HG02798 (cell line): ENCODE results near the gene UGT2B7.
"Not testable (repeated sequence)": the region's sequence is repeated elsewhere in the genome, so short reads cannot be mapped to it uniquely, and the experiment has no call there.

ENCODE experiments used
- ATAC-seq: cut with Tn5 transposase; IDR thresholded peaks from one replicate; pipeline ENCODE4 v1.9.1; 2021; ENCODE audit warnings: mild to moderate bottlenecking; ENCODE audit not compliant: unreplicated experiment, poor library complexity

The UGT2B7 gene

DNA sequence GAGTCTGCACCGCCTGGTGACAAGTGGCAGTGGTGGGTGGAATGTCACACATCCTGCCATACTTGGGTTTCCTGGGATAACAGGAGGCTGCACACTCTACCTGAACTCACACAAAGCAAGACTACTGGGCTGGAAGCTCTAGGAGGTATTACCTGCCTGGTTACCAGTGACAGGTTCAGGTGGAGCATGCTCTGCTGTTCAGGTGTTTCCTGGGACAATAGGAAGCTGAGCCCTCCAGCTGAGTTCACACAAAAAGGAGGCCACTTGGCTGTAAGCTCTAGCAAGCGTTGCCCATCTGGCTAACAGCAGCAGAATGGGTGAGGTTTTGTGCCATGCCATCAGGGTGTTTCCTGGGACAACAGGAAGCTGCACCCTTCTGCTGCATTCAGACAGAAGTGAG, 17.4 kb upstream of the UGT2B7 start:
- no peak for ATAC-seq

DNA sequence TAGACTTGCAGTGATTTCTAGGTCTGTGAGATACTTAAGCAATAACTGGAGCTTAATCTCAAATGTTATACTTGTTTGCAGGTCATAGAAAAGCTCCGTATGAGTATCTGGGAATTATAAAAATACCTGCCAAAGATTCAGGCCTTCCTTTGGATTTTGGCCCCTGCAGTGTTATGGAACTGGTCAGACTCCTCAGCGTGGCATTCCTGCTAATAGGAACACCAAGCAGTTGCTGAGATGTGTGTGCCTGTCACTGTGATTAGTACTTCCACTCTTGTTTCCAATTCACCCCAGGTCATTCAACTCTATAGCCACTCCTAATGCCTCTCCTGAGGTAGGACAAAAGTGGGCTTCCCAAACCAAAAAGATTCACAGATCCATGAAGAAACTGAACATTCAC, 7.8 kb upstream of the UGT2B7 start:
- no peak for ATAC-seq

DNA sequence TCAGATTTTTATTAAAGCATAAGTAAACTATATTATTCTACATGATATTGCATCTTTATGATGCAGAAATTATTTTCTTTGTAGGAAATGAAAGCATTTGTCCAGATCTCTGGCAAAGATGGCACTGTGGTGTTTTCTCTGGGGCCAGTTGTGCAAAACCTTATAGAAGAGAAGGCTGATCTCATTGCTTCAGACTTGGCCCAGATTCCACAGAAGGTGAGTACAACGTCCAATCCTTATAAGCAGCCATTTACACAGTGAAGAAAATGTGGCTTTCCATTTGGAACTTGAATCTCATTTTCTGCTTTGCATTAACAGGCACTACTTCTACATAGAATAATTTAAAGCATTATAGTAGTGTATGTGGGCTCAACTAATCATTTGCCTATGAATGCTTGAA, 6.9 kb upstream of the UGT2B7 start:
- ATAC-seq = no peak

DNA sequence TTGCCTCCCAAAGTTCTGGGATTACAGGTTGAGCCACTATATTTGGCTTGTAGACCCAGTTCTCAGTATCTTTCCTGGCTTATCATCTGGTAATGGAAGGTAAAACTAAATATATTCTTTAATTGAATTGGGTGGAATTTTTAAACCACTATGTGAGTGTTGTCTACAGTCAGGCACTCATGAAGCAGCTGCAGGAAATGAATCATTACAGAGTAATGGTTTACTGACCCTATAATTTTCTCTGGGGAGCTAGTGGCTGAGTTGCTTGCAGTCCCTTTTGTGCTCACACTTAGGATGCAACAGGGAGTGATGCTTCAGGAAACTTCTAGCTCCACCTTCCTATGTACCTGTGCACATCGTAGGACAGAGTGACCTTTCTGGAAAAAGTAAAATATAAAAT, 4.1 kb upstream of the UGT2B7 start:
- no peak for ATAC-seq

DNA sequence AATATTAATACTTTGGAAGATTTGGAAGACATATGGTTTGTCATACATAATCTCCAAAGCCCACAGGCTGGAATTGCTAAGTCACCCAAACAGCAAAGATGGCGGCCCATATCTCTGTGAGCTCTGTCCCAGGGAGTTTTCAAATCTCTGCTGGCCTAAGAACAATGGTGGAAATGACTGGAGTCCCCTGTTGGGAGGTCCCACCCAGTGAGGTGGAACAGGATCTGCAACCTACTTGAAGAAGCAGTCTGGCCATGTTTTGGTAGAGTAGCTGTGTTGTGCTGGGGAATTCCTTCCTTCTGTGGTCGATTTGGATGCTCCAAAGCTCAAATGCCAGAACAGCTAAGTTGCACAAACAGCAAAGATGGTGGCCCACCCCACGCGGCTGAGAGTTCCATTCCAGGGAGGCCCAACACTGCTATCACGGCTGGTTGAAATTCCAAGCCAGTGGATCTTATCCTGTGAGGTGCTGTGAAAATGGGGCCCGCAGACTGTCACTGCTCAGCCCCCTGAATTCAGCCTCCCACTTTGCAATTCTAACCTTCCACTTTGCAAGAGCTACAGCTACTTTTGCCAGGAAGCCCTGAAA, 3.2 kb upstream of the UGT2B7 start:
- ATAC-seq = no peak

DNA sequence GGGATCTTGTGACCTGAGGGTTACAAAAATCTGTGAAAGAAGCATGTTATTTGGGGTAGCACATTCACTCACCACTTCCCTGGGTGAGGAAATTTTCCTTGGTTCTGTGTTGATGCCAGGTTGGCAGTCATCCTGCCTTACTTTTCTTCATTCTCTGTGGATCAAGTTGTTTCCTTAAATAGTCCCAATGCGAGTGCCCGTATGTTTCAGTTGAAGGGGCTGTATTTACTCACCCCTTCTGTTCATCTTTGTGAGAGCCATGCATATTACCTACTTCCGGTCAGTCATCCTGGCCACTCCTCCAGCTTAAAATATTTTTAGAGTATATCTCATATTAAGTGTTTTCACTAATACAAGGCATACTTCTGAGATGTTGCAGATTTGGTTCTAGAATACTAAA, 2.6 kb upstream of the UGT2B7 start:
- no peak for ATAC-seq

DNA sequence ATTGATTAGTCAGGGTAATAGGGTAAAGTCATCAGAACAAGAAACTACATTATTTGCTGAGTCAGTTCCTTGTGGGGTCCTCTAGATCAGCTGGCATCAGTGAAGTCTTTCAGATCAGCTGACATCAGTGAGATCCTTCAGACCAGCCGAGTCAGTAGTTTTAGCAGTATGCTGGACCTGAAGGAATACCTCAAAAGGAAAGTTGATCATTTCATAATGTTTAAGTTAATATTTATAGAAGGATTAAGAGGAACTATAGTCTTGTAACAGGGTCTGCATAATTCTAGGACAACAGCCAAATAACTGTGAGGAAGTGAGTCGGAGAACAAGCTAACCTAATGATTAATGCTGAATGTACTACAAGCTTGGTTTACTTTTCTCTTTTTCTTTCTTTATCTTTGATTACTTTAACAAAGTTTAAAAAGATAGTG, 958 bp upstream of the UGT2B7 start:
- no peak for ATAC-seq

DNA sequence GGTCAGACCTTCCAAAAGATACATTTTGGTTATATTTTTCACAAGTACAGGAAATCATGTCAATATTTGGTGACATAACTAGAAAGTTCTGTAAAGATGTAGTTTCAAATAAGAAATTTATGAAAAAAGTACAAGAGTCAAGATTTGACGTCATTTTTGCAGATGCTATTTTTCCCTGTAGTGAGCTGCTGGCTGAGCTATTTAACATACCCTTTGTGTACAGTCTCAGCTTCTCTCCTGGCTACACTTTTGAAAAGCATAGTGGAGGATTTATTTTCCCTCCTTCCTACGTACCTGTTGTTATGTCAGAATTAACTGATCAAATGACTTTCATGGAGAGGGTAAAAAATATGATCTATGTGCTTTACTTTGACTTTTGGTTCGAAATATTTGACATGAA, 536 bp downstream of the UGT2B7 start:
- no peak for ATAC-seq

DNA sequence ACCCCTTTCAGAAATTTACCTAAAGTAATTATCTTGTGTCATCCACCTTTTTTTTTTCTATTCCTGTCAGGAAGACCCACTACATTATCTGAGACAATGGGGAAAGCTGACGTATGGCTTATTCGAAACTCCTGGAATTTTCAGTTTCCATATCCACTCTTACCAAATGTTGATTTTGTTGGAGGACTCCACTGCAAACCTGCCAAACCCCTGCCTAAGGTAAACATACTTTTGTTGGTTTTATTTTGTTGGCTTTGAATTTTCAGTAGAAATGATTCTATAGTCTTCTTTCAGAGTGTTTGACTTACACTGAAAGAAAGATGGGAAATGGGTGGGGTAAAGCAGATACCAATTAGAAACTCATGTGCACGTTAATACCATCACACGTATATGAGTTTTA, 2.2 kb downstream of the UGT2B7 start:
- no peak for ATAC-seq

DNA sequence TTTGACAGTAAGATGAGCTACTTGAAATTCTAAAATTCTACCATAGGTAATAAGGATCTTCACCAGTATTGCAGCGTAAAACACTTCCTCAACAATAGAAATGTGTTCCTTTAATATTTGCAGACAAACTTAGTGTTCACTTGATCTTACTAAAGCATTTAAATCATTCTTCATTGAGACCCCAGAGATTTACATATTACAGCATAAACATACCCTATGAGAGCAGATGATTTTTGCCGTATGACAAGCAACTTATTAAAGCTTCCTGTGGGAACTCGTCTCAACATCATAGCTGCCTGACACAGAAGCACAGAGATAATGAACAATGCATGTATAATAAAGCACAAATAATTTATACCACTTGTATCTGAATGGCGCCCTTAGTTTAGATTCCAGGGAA, 3.6 kb downstream of the UGT2B7 start:
- no peak for ATAC-seq

DNA sequence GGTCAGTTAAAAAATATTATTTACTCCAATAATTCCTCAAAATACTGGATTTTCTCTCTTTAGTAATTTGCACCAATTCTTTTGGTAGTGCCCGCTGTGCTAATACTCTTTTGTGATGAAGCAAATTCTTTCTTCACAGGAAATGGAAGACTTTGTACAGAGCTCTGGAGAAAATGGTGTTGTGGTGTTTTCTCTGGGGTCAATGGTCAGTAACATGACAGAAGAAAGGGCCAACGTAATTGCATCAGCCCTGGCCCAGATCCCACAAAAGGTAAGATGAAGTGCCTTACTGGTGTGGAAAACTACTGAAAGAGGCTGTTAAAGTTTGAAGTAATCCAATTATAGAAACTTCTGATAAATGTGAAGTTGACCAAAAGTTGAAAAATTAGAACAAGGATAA, 6.4 kb downstream of the UGT2B7 start:
- ATAC-seq = not testable (repeated sequence)

DNA sequence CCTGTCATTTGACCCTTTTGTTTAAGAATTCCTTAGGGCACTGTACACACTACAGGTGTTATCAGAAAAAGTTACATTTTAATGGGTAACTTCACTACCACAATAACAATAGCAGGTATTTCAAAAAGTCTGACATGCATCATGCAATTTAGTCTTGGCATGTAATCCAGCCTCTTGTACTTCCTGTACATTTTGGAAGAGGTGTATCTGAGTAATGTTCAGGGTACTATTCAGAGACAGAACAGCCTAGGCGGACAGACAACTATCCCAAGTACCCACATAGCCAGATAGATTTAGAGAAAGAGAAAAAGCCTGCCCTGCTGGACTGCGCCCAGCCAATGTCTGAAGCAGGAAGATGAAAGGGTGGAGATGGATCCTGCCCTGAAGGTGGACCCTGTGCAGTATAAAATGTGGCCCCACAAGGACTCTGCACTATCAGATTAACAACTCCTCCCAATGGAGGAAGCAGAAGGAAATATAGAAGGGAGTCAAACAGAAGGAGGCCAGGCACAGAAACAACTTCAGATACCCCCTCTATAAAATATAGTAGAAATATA, 8.5 kb downstream of the UGT2B7 start:
- no peak for ATAC-seq

DNA sequence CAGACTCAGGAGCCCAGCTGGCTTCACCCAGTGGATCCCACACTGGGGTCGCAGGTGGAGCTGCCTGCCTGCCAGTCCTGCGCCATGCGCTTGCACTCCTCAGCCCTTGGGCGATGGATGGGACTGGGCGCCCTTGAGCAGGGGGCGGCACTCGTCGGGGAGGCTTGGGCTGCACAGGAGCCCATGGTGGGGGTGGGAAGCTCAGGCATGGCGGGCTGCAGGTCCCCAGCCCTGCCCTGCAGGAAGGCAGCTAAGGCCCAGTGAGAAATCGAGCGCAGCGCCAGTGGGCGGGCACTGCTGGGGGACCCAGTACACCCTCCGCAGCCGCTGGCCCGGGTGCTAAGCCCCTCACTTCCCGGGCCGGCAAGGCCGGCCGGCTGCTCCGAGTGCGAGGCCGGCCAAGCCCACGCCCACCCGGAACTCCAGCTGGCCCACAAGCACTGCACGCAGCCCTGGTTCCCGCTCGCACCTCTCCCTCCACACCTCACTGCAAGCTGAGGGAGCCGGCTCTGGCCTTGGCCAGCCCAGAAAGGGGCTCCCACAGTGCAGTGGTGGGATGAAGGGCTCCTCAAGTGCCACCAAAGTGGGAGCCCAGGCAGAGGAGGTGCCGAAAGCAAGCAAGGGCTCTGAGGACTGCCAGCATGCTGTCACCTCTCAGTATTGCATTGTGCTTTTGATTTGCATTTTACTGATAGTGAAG, 19.0 kb downstream of the UGT2B7 start:
- not testable (repeated sequence) for ATAC-seq

DNA sequence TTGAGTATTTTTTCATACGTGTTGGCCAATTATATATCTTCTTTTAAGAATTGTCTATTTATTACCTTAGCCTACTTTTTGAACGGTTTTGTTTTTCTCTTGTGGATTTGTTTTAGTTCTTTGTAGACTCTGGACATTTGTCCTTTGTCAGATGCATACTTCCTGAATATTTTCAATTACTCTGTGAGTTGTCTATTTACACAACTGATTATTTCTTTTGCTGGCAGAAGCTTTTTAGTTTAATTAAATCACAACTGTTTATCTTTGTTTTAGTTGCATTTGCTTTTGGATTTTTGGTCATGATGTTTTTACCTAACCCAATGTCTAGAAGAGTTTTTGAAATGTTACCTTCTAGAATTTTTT, 19.6 kb downstream of the UGT2B7 start:
- ATAC-seq = no peak

DNA sequence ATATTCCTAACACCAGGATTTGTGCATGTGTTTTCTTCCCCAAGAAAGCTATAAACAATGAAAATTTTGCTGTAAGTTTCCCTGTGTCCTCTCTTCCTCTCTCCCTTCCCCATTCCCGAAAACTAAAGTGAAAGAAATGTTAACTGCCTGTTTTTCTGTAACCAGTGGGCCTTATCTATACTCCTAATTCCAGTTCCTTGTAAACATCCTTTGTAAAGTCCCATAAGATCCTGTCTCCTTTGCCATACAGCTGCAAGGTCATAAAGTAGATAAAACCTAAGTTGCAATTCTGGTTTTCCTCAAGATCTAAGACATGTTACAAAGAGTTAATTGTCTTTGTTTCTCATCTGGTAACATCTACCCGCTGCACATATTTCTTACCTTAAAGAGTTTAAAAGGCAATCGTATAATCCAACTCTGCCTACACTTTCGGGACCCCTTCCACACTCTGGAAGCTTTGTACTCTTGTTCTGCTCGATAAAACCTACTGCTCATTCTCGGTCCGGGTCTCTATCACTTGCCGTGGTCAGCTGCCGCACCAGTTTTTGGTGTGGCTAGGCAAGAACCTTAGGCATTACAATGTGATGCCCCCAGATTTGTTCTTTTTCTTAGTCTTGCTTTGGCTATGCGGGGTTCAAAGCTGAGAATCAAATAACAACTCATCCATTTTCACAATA, 20.5 kb downstream of the UGT2B7 start:
- no peak for ATAC-seq

DNA sequence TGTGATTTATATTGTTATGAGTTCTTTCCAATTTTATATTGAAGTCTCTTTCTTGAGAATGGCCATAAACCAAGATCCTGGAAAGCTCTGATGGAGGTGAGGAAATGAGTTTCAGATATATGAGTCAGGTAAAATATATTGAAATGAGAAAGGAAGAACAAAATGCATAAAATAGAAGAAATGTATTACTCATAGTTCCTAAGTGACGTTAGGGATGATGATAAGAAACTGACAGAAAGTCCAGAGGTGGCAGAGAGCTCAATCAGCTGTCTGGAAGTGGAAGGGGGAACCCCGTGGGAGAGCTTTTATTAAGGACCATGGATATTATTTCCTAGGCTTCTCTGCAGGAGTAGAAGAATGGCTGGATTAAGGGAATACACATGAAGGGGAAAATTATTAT, 24.6 kb downstream of the UGT2B7 start:
- no peak for ATAC-seq

DNA sequence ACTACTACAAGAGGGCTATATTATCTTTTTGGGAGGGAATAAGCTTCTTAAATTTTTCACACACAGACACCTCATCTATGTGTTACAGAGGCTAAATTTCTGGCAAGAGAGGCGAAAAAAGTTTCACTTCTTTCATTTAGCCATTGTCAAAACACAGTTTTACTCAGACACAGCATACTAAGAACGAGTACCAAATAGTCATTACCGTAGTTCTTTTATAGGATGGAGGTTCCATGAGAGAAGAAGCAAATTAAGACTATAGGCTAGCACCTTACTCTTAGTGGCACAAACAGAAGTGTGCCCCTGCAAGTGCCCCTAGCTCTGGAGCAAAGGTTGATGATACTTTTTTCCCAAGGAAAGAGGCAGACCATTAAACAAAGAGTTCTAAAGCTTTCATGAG, 26.2 kb downstream of the UGT2B7 start:
- no peak for ATAC-seq

DNA sequence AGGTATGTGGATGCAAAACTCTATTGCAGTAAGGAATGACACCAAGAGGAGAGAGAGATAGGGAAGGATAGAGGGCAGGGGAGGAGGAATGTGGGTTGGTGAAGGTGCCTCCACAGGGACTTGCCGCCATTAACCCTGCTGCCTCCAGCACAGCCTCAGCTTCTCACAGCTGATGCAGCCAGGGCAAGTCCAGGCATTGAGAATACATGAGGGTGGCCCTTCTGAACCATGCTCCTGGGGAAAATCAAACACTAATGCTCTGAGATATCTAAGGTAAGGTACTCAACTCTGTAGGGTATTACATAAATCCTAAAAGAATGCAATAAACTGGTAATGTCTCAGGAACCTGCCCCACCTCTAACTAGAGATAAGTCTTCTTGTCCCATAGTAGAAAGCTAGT, 28.7 kb downstream of the UGT2B7 start:
- no peak for ATAC-seq

DNA sequence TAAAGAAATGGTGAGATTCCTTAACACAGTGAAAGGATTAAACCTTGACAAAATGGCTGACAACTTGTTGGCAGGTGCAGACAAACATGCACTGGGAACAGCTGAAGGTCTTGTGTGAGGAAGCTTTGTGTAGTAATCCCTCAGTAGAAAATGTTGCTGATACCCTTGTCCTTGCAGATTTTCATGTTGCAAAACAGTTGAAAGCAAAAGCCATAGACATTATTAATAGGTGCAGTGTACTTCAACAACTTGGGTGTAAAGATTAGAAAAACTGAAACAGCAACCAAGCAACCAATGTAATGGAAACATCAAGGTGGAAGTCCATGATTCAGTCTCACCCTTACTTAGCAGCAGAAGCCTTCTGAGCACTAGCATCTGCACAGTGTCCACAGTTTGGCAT, 29.8 kb downstream of the UGT2B7 start:
- peak; percentile 60 for ATAC-seq

DNA sequence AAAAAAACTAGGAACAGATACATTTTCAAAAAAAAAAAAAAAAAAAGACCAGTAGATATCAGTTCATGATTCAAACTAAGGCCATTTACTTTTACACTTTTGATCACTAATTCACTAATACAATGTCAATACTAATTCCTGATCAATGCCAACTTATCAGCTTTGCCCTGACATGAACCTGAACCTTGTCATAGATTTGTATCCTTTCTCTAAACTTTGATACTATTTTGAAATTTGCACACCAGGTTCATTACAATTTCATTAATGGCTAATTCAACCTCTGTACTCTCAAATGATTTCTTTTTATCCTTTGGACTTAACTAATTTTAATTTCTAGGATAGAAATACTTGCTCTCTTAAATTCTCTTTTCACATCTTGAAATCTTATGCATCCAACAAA, 37.7 kb downstream of the UGT2B7 start:
- ATAC-seq = no peak

DNA sequence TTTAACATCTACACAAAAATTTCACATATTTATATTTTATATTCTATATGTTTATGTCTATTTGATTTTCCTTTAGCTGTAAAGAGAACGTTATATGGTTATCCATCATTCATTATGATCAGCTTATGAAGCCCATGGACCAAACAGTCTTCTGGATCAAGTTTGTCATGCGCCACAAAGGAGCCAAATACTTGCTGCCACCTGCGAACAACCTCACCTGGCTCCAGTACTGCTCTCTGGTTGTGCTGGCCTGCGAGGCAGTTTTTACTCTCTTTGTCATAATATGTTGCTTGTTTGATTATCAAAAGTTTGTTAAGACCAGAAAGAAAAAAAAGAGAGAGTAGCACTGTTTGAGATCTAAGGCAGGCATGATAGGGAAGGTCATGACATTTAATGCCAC, 38.2 kb downstream of the UGT2B7 start:
- no peak for ATAC-seq

DNA sequence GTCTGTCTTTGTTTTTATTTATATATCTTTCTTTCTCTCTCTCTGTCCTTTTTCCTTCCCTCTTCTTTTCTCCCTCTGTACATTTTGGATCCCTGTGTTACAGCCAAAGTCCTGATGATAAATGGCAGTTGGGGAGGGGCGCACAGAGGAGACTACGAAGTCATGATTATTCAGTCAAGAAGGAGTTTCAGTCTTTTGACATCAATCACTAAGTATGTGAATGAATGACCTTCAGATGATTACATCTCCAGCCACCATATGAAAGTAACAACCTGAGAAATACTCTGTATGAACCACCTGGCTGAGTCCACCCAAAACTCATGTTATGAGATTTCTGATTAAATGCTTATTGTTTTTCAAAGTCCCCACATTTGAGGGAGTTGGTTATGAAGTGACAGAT, 45.0 kb downstream of the UGT2B7 start:
- ATAC-seq = no peak
